NCI-H524 treated with DMSO at 0.1 percent for 48 hours (cell line): ENCODE data around the gene KCNT1.

Experiments used
- DNase-seq: peaks from one replicate; lab custom pipeline; 2025; lab: John Stamatoyannopoulos, UW

Gene KCNT1

GRCh38 chr9:135747311-135747710, 45.3 kb downstream of the KCNT1 start:
- DNase-seq, result no peak

- DNase-seq, result no peak
Measured at GRCh38 chr9:135748676-135749075, 46.7 kb downstream of the KCNT1 start.

- DNase-seq, result no peak
Measured at GRCh38 chr9:135749171-135750045, 47.4 kb downstream of the KCNT1 start.

GRCh38 chr9:135750786-135751185, 48.8 kb downstream of the KCNT1 start:
- DNase-seq, result no peak

GRCh38 chr9:135751501-135751900, 49.5 kb downstream of the KCNT1 start:
- DNase-seq, result no peak

GRCh38 chr9:135752281-135753204, 50.6 kb downstream of the KCNT1 start:
- DNase-seq, result no peak

- DNase-seq, result no peak
Measured at GRCh38 chr9:135753391-135754105, 51.6 kb downstream of the KCNT1 start.

GRCh38 chr9:135756576-135756975, 54.6 kb downstream of the KCNT1 start:
- DNase-seq, result no peak

GRCh38 chr9:135757356-135757755, 55.4 kb downstream of the KCNT1 start:
- DNase-seq, result no peak

GRCh38 chr9:135758056-135758455, 56.1 kb downstream of the KCNT1 start:
- DNase-seq, result no peak

- no peak for DNase-seq
Measured at GRCh38 chr9:135758870-135759269, 56.9 kb downstream of the KCNT1 start.

GRCh38 chr9:135759676-135760300, 57.8 kb downstream of the KCNT1 start:
- DNase-seq, result no peak

GRCh38 chr9:135760465-135760864, 58.5 kb downstream of the KCNT1 start:
- DNase-seq, result no peak

- DNase-seq, result no peak
Measured at GRCh38 chr9:135761150-135761844, 59.3 kb downstream of the KCNT1 start.

GRCh38 chr9:135761845-135762168, 59.8 kb downstream of the KCNT1 start:
- DNase-seq, result no peak

- no peak for DNase-seq
Measured at GRCh38 chr9:135762921-135763320, 60.9 kb downstream of the KCNT1 start.

- no peak for DNase-seq
Measured at GRCh38 chr9:135763716-135764446, 61.9 kb downstream of the KCNT1 start.

GRCh38 chr9:135764731-135765130, 62.7 kb downstream of the KCNT1 start:
- no peak for DNase-seq

GRCh38 chr9:135765416-135765815, 63.4 kb downstream of the KCNT1 start:
- no peak for DNase-seq

- no peak for DNase-seq
Measured at GRCh38 chr9:135766251-135766650, 64.3 kb downstream of the KCNT1 start.

- DNase-seq, result no peak
Measured at GRCh38 chr9:135766707-135767106, 64.7 kb downstream of the KCNT1 start.
